HG03575 (cell line): Measurements from ENCODE around the gene LRRC8A.
"Not testable (repeated sequence)": the region's sequence is repeated elsewhere in the genome, so short reads cannot be mapped to it uniquely, and the experiment has no call there.

ENCODE experiments used
- ATAC-seq: cut with Tn5 transposase; IDR thresholded peaks from one replicate; pipeline ENCODE4 v1.9.1; 2021; ENCODE audit not compliant: unreplicated experiment, insufficient number of reproducible peaks, low FRiP score; ENCODE audit errors: extremely low read depth

The LRRC8A gene

GRCh38 chr9:128943832-128944620 is 62.1 kb downstream of the LRRC8A start:
- no peak for ATAC-seq

GRCh38 chr9:128944966-128945365 is 63.0 kb downstream of the LRRC8A start:
- not testable (repeated sequence) for ATAC-seq

GRCh38 chr9:128945798-128946501 is 64.0 kb downstream of the LRRC8A start:
- no peak for ATAC-seq

- no peak for ATAC-seq
These were observed 64.8 kb downstream of the LRRC8A start for GRCh38 chr9:128946571-128947276.

GRCh38 chr9:128947277-128947526 is 65.3 kb downstream of the LRRC8A start:
- no peak for ATAC-seq

GRCh38 chr9:128947527-128948301 is 65.8 kb downstream of the LRRC8A start, which contains the start of the genes DOLK and NUP188:
Gene DOLK (minus strand): TSS chr9:128947603. CDS start chr9:128947303, 300 bp downstream.
Gene NUP188 (plus strand): TSS chr9:128947699. CDS start chr9:128947720, 21 bp downstream.
- no peak for ATAC-seq

GRCh38 chr9:128961403-128961802 is 79.5 kb downstream of the LRRC8A start:
- not testable (repeated sequence) for ATAC-seq
